IPS-18c (cell line): ENCODE measurements around the gene STIM1.

Source experiments
- H3K4me3 ChIP-seq: 2 replicates; pipeline ENCODE4 v1.7.0; 2013; ENCODE audit warnings: low read depth, mild to moderate bottlenecking, low read length, moderate library complexity; ENCODE audit not compliant: insufficient read depth
- H3K9me3 ChIP-seq: one replicate; pipeline ENCODE4 v1.6.1; 2013; ENCODE audit warnings: mild to moderate bottlenecking, low read length, moderate library complexity; ENCODE audit not compliant: control insufficient read depth, insufficient read depth

STIM1 gene

GRCh38 chr11:3825473-3826154 lies 29.9 kb upstream of the STIM1 start:
- no peak overlapping the region for H3K4me3 ChIP-seq
- H3K9me3 ChIP-seq: no peaks in the 10 kb centered on the region

GRCh38 chr11:3826721-3827120 lies 28.7 kb upstream of the STIM1 start:
- no peaks in the 10 kb centered on the region for H3K9me3 ChIP-seq
- 0 out of 2 replicates have a peak overlapping the region, but pooled peaks have one; percentile 3 for H3K4me3 ChIP-seq

- no peaks in the 10 kb centered on the region for H3K9me3 ChIP-seq
- H3K4me3 ChIP-seq: no peak overlapping the region
Measured at GRCh38 chr11:3827434-3828186, 27.9 kb upstream of the STIM1 start.

GRCh38 chr11:3830088-3830487 lies 25.4 kb upstream of the STIM1 start:
- H3K4me3 ChIP-seq: no peak overlapping the region
- no peaks in the 10 kb centered on the region for H3K9me3 ChIP-seq

GRCh38 chr11:3830730-3831129 lies 24.7 kb upstream of the STIM1 start:
- no peaks in the 10 kb centered on the region for H3K9me3 ChIP-seq
- H3K4me3 ChIP-seq: no peak overlapping the region

- H3K9me3 ChIP-seq: no peaks in the 10 kb centered on the region
- H3K4me3 ChIP-seq: no peak overlapping the region
Measured at GRCh38 chr11:3831378-3832239, 23.9 kb upstream of the STIM1 start.

GRCh38 chr11:3832816-3833215 lies 22.6 kb upstream of the STIM1 start:
- H3K4me3 ChIP-seq: no peak overlapping the region
- no peaks in the 10 kb centered on the region for H3K9me3 ChIP-seq

GRCh38 chr11:3833449-3833848 lies 22.0 kb upstream of the STIM1 start:
- Histone ChIP-seq H3K9me3 (no peaks in the 10 kb centered on the region), H3K4me3 (no peak overlapping the region)

- Histone ChIP-seq H3K4me3 (no peak overlapping the region), H3K9me3 (no peaks in the 10 kb centered on the region)
Measured at GRCh38 chr11:3834349-3834663, 21.2 kb upstream of the STIM1 start.

- H3K9me3 ChIP-seq: no peaks in the 10 kb centered on the region
- no peak overlapping the region for H3K4me3 ChIP-seq
Measured at GRCh38 chr11:3834664-3835461, 20.6 kb upstream of the STIM1 start.

- Histone ChIP-seq H3K4me3 (no peak overlapping the region), H3K9me3 (no peaks in the 10 kb centered on the region)
Measured at GRCh38 chr11:3835751-3836150, 19.7 kb upstream of the STIM1 start.

- no peak overlapping the region for H3K4me3 ChIP-seq
Measured at GRCh38 chr11:3836903-3837302, 18.6 kb upstream of the STIM1 start.

GRCh38 chr11:3837793-3838192 lies 17.7 kb upstream of the STIM1 start:
- Histone ChIP-seq H3K9me3 (no peaks in the 10 kb centered on the region), H3K4me3 (no peak overlapping the region)

More at GRCh38 chr11:3836903-3837302, 18.6 kb upstream of the STIM1 start:
- H3K9me3 ChIP-seq: no peaks in the 10 kb centered on the region

- Histone ChIP-seq H3K9me3 (no peaks in the 10 kb centered on the region), H3K4me3 (no peak overlapping the region)
Measured at GRCh38 chr11:3838504-3838903, 17.0 kb upstream of the STIM1 start.

- peak overlapping the region; percentile 78 for H3K4me3 ChIP-seq
- H3K9me3 ChIP-seq: no peaks in the 10 kb centered on the region
Measured at GRCh38 chr11:3840004-3840869, 15.2 kb upstream of the STIM1 start.

- Histone ChIP-seq H3K9me3 (no peaks in the 10 kb centered on the region), H3K4me3 (peak within 1 kb of the TSS; percentile 78)
Measured at GRCh38 chr11:3840870-3841425, 14.5 kb upstream of the STIM1 start, which contains the start of gene RHOG. RHOG (minus strand) TSS chr11:3840959; CDS start chr11:3828138, 12,821 bp downstream.
